ENCODE results near the gene TMEM214. TPM values are rescaled to one million over a fixed set of nuclear protein-coding genes. Genes with fewer than 3 reads are reported as not detected.

Gene TMEM214
- total RNA-seq, 1 experiment from 2014 or later = 31.8 TPM

DNA sequence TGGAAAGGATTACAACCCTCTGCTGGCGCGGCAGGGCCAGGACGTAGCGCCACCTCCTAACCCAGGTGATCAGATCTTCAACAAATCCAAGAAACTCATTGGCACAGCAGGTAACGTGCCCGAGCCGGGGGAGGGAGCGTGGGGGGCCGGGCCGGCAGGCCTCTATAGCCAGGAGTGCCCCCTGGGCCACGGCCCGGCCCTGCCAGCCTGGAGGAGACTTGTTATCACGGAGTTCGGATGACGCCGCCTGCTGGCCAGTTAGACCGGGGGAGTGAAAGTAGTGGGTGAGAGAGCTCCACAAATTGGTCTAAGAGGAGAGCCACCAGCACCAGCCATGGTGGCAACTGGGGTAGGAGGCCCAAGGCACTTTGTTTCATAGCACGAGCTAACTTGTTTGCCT lies 8.6 kb upstream of the TMEM214 start:
- Histone ChIP-seq H3K4me2 (ENCODE audit: low read depth, low read length, poor library complexity, severe bottlenecking) (no peak overlapping the region), H3K27me3 (ENCODE audit: low read length) (0 out of 2 replicates have a peak, but pooled peaks cover 2% of the 10 kb centered on the region), H2AFZ (ENCODE audit: low read length) (no peak overlapping the region), H3K9me3 (ENCODE audit: low read length) (no peaks in the 10 kb centered on the region), H3K4me1 (ENCODE audit: low read length) (no peaks in the 10 kb centered on the region), H3K9me2 (replicated peaks; ENCODE audit: insufficient read depth, low read length) (no peaks in the 10 kb centered on the region), H4K20me1 (ENCODE audit: insufficient read depth, low read depth, low read length) (no peaks in the 10 kb centered on the region), H3K27ac (ENCODE audit: low read length) (no peak overlapping the region), H3K36me3 (ENCODE audit: insufficient read depth, low read length) (no peaks in the 10 kb centered on the region), H3K79me2 (ENCODE audit: low read length) (no peaks in the 10 kb centered on the region), H3K4me3 (ENCODE audit: low read length) (no peak overlapping the region), H3K9ac (ENCODE audit: low read length) (no peak overlapping the region)
- DNase-seq = no peak

DNA sequence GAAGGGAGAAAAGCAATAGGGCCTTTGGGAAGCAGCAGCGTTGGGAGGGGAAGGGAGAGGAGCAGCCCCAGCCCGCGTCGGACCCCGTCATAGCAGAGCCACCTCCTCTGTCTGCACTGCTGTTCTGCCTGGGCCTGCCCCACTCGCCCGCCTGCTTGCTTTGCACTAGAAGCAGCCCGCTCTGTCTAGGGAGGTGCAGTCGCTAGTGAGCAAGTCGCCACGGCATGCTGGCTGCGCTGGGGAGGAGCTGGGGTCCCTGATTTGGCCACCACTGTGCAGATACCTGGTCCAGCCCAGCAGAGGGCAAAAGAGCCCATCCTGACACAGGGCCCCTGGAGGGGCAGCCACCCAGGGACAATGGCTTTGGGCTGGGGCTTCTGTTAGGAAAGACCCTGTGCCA lies 8.0 kb upstream of the TMEM214 start:
- Histone ChIP-seq H2AFZ (ENCODE audit: low read length) (no peak overlapping the region), H3K36me3 (ENCODE audit: insufficient read depth, low read length) (no peaks in the 10 kb centered on the region), H3K79me2 (ENCODE audit: low read length) (no peaks in the 10 kb centered on the region), H3K27ac (ENCODE audit: low read length) (no peak overlapping the region), H3K4me3 (ENCODE audit: low read length) (no peak overlapping the region), H3K9ac (ENCODE audit: low read length) (no peak overlapping the region), H4K20me1 (ENCODE audit: insufficient read depth, low read depth, low read length) (no peaks in the 10 kb centered on the region), H3K9me2 (replicated peaks; ENCODE audit: insufficient read depth, low read length) (no peaks in the 10 kb centered on the region), H3K4me1 (ENCODE audit: low read length) (no peaks in the 10 kb centered on the region), H3K27me3 (ENCODE audit: low read length) (no peaks in the 10 kb centered on the region), H3K4me2 (ENCODE audit: low read depth, low read length, poor library complexity, severe bottlenecking) (no peak overlapping the region), H3K9me3 (ENCODE audit: low read length) (no peaks in the 10 kb centered on the region)
- no peak for DNase-seq

DNA sequence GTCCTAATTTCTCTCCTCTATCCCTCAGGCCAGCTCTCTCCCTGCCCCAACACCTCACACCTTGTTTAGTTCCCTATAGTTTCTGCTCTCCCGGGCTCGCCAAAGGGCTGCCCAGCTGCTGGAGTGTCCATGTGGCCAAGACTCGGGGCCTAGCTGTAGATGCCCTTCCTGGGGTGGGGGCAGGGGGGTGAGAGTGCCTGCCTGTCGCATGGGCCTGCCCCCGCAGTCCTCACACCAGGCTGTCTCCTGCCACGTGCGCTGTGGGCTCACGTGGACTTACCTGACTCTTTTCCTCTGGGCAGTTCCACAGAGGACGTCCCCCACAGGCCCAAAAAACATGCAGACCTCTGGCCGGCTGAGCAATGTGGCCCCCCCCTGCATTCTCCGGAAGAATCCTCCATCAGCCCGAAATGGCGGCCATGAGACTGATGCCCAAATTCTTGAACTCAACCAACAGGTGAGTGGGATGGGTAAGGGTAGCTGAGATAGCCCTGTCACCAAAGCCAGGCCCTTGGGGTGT lies 7.4 kb upstream of the TMEM214 start:
- no peaks in the 10 kb centered on the region for H4K20me1 ChIP-seq (ENCODE audit: insufficient read depth, low read depth, low read length)

DNA sequence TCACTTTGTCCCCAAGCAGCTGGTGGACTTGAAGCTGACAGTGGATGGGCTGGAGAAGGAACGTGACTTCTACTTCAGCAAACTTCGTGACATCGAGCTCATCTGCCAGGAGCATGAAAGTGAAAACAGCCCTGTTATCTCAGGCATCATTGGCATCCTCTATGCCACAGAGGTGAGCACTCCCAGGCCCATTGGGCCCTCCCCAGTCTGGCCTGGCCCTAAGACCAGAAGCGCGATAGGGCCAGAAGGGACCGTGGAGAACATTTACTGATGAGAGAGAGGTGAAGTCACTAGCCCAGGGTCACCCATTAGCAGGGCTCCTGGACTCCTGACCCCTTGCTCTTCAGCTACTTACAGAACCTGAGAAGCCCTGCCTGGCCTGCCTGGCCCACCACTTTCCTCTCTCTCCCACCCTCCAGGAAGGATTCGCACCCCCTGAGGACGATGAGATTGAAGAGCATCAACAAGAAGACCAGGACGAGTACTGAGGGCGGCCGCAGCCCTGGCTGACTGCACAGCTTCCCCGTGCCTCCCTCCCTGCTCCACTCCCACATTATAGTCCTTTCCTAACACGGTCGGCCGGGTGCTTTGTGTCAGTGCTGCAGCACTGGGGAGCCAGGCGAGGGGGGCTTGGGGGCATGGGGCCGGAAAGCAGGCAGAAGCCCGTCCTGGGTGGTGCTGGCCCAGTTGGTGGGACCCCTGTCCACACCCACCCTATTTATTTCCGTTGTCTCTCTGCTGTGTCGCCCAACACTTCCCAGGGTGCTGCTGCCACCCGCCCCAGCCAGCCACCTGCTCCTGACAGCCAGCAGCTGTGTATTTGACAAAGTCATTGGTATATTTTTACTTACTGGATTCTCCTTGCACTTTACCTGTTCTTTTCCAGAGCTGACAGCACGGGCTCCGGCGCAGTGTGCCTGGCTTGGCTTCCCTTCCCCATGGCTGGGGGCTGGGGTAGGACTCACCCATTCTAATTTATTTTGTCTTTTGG lies 6.6 kb upstream of the TMEM214 start:
- no peaks in the 10 kb centered on the region for H3K9me2 ChIP-seq (replicated peaks; ENCODE audit: insufficient read depth, low read length)

More for the DNA sequence above, 7.4 kb upstream of the TMEM214 start:
- Histone ChIP-seq H3K4me3 (ENCODE audit: low read length) (no peak overlapping the region), H3K27me3 (ENCODE audit: low read length) (no peaks in the 10 kb centered on the region), H3K79me2 (ENCODE audit: low read length) (no peaks in the 10 kb centered on the region), H2AFZ (ENCODE audit: low read length) (no peak overlapping the region), H3K4me1 (ENCODE audit: low read length) (no peaks in the 10 kb centered on the region), H3K27ac (ENCODE audit: low read length) (no peak overlapping the region), H3K4me2 (ENCODE audit: low read depth, low read length, poor library complexity, severe bottlenecking) (no peak overlapping the region), H3K9me3 (ENCODE audit: low read length) (no peaks in the 10 kb centered on the region), H3K9ac (ENCODE audit: low read length) (no peak overlapping the region), H3K36me3 (ENCODE audit: insufficient read depth, low read length) (no peaks in the 10 kb centered on the region), H3K9me2 (replicated peaks; ENCODE audit: insufficient read depth, low read length) (no peaks in the 10 kb centered on the region)
- no peak for DNase-seq

DNA sequence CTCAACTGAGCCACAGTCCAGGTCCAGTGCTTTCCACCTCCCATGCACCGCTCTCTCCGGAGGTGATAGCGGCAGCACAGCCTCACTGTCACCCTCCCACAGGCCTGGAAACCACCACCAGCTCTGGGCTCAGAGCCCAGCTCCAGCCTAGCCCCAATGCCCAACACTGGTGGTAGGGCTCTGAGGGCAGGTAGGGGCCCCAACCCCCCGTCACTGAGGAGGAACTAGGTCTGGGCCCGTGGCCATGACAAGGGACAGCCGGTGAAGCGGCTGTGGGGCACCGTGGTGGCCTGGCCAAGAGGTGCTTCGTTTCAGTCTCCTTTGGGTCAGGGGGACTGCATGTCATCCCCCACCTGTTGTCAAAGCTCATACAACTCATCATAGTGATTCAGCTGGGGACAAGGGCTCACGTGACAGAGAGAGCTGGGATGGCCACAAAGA lies 5.5 kb upstream of the TMEM214 start:
- DNase-seq = no peak
- Histone ChIP-seq H3K9me3 (ENCODE audit: low read length) (no peaks in the 10 kb centered on the region), H3K4me2 (ENCODE audit: low read depth, low read length, poor library complexity, severe bottlenecking) (no peak overlapping the region), H3K9ac (ENCODE audit: low read length) (no peak overlapping the region), H3K4me3 (ENCODE audit: low read length) (no peak overlapping the region), H3K9me2 (replicated peaks; ENCODE audit: insufficient read depth, low read length) (no peaks in the 10 kb centered on the region), H3K36me3 (ENCODE audit: insufficient read depth, low read length) (no peaks in the 10 kb centered on the region), H3K27me3 (ENCODE audit: low read length) (no peaks in the 10 kb centered on the region), H2AFZ (ENCODE audit: low read length) (no peak overlapping the region), H4K20me1 (ENCODE audit: insufficient read depth, low read depth, low read length) (no peaks in the 10 kb centered on the region), H3K79me2 (ENCODE audit: low read length) (no peaks in the 10 kb centered on the region; the same call in 1 of the 2 replicates), H3K27ac (ENCODE audit: low read length) (no peak overlapping the region), H3K4me1 (ENCODE audit: low read length) (peaks cover 8% of the 10 kb centered on the region)

More for the DNA sequence above, 6.6 kb upstream of the TMEM214 start:
- H3K4me3 ChIP-seq (ENCODE audit: low read length) = no peak overlapping the region
- H3K9ac ChIP-seq (ENCODE audit: low read length) = no peak overlapping the region
- no peak for DNase-seq
- H3K36me3 ChIP-seq (ENCODE audit: insufficient read depth, low read length) = no peaks in the 10 kb centered on the region
- H4K20me1 ChIP-seq (ENCODE audit: insufficient read depth, low read depth, low read length) = no peaks in the 10 kb centered on the region
- no peak overlapping the region for H3K4me2 ChIP-seq (ENCODE audit: low read depth, low read length, poor library complexity, severe bottlenecking)
- H3K27ac ChIP-seq (ENCODE audit: low read length) = no peak overlapping the region
- no peaks in the 10 kb centered on the region for H3K27me3 ChIP-seq (ENCODE audit: low read length)
- no peaks in the 10 kb centered on the region for H3K79me2 ChIP-seq (ENCODE audit: low read length)
- no peak overlapping the region for H2AFZ ChIP-seq (ENCODE audit: low read length)
- H3K9me3 ChIP-seq (ENCODE audit: low read length) = no peaks in the 10 kb centered on the region
- H3K4me1 ChIP-seq (ENCODE audit: low read length) = no peaks in the 10 kb centered on the region

DNA sequence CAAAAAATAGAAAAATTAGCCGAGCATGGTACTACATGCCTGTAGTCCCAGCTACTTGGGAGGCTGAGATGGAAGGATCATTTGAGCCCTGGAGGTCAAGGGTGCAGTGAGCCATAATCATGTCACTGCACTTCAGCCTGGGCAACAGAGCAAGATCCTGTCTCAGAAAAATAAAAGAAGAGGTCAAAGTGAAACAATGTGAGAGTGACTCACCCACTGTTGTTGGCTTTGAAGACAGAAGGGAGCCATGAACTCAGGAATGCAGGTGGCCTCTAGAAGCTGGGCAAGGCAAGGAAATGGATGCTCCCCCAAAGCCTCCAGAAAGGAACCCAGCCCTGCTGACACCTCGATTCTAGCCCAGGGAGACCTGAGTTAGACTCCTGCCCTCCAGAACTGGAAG lies 3.7 kb upstream of the TMEM214 start:
- Histone ChIP-seq H3K4me2 (ENCODE audit: low read depth, low read length, poor library complexity, severe bottlenecking) (no peak overlapping the region), H3K4me3 (ENCODE audit: low read length) (no peak overlapping the region), H2AFZ (ENCODE audit: low read length) (no peak overlapping the region), H4K20me1 (ENCODE audit: insufficient read depth, low read depth, low read length) (no peaks in the 10 kb centered on the region), H3K79me2 (ENCODE audit: low read length) (peaks cover 15% of the 10 kb centered on the region), H3K4me1 (ENCODE audit: low read length) (peaks cover 14% of the 10 kb centered on the region), H3K9ac (ENCODE audit: low read length) (no peak overlapping the region), H3K27ac (ENCODE audit: low read length) (no peak overlapping the region), H3K9me3 (ENCODE audit: low read length) (no peaks in the 10 kb centered on the region), H3K27me3 (ENCODE audit: low read length) (no peaks in the 10 kb centered on the region), H3K9me2 (replicated peaks; ENCODE audit: insufficient read depth, low read length) (no peaks in the 10 kb centered on the region), H3K36me3 (ENCODE audit: insufficient read depth, low read length) (no peaks in the 10 kb centered on the region)
- no peak for DNase-seq

DNA sequence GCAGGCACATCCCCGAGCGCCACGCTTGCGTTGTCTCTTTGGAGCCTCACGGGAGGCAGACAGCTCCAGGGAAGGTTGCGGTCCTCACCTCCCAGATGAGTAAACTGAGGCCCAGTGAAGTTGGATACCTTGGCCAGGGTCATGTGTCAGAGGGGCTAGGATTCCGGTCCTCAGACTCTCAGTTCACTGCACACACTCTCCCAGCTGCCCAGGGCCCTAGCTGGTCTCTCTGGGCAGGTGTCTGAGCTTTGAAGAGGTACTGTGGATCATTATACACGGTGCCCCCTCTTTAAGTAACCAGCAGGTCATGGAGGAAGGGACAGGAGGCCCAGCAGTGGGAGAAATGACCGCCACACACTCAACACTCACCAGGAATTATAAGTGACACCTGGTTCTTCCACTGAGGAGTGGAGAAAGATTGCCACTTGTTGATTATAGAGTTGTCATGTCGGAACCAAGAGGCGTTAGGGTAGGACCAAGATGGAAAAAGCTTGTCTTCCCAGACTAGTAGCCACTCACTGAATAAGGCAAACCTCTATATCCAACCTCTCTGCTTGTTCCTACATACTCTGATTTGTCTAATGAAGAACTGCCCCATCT lies 588 bp downstream of the TMEM214 start:
- H3K79me2 ChIP-seq (ENCODE audit: low read length) = peaks cover 27% of the 10 kb centered on the region
- peak overlapping the region; percentile 85 for H3K4me3 ChIP-seq (ENCODE audit: low read length)
- H3K27me3 ChIP-seq (ENCODE audit: low read length) = no peaks in the 10 kb centered on the region
- no peak for DNase-seq
- 0 out of 2 replicates have a peak overlapping the region, but pooled peaks have one; percentile 96 for H2AFZ ChIP-seq (ENCODE audit: low read length)
- H3K9me2 ChIP-seq (replicated peaks; ENCODE audit: insufficient read depth, low read length) = no peaks in the 10 kb centered on the region
- H3K4me2 ChIP-seq (ENCODE audit: low read depth, low read length, poor library complexity, severe bottlenecking) = peak overlapping the region; percentile 94
- peaks cover 17% of the 10 kb centered on the region for H3K4me1 ChIP-seq (ENCODE audit: low read length)
- peaks cover 24% of the 10 kb centered on the region; the same call in 1 of the 2 replicates for H3K36me3 ChIP-seq (ENCODE audit: insufficient read depth, low read length)
- H4K20me1 ChIP-seq (ENCODE audit: insufficient read depth, low read depth, low read length) = no peaks in the 10 kb centered on the region
- no peaks in the 10 kb centered on the region for H3K9me3 ChIP-seq (ENCODE audit: low read length)
- no peak overlapping the region for H3K27ac ChIP-seq (ENCODE audit: low read length)
- peak overlapping the region; percentile 92 for H3K9ac ChIP-seq (ENCODE audit: low read length)

DNA sequence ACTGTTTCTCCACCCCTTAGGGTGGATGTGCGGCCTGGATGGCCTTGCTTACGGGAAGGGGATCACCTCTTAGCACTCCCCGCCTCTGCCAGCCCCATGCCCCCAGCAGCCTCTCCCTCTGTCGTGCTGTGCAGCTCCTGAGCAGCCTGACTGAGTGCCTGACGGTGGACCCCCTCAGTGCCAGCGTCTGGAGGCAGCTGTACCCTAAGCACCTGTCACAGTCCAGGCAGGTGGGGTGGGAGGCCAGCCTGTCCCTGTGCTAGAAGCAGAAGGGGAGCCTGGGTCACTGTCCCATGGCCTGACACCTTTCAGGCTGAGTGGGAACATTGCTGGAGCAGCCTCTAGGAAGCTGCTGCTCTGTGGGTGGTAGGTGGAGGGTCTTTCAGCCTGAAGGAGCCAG lies 5.2 kb downstream of the TMEM214 start:
- Histone ChIP-seq H3K36me3 (ENCODE audit: insufficient read depth, low read length) (peaks cover 34% of the 10 kb centered on the region; the same call in 1 of the 2 replicates), H3K4me2 (ENCODE audit: low read depth, low read length, poor library complexity, severe bottlenecking) (no peak overlapping the region), H3K9ac (ENCODE audit: low read length) (no peak overlapping the region), H3K4me1 (ENCODE audit: low read length) (peaks cover 47% of the 10 kb centered on the region), H2AFZ (ENCODE audit: low read length) (no peak overlapping the region), H3K9me2 (replicated peaks; ENCODE audit: insufficient read depth, low read length) (no peaks in the 10 kb centered on the region), H3K9me3 (ENCODE audit: low read length) (no peaks in the 10 kb centered on the region), H3K4me3 (ENCODE audit: low read length) (no peak overlapping the region), H4K20me1 (ENCODE audit: insufficient read depth, low read depth, low read length) (no peaks in the 10 kb centered on the region), H3K27ac (ENCODE audit: low read length) (no peak overlapping the region), H3K79me2 (ENCODE audit: low read length) (peaks cover 22% of the 10 kb centered on the region), H3K27me3 (ENCODE audit: low read length) (no peaks in the 10 kb centered on the region)
- no peak for DNase-seq
